Neural progenitor cell (in vitro differentiated cells): ENCODE data around the gene TMEM87B. TPM values are rescaled to one million over a fixed set of nuclear protein-coding genes. Genes with fewer than 3 reads are reported as not detected.

Experiments used
- DNase-seq: peaks from one replicate; pipeline ENCODE4 v3.0.0-alpha.2; 2016; ENCODE audit warnings: low spot score
- H2AFZ ChIP-seq: fragments of 200-600 bp; sonication (generic); replicated peaks from 2 replicates; pipeline ENCODE4 v1.6.1; 2016; ENCODE audit warnings: antibody characterized with exemption
- H3F3A ChIP-seq: fragments of 200-600 bp; sonication (generic); 2 replicates; pipeline ENCODE4 v1.6.1; 2016; ENCODE audit warnings: antibody characterized with exemption, low read depth
- H3K27ac ChIP-seq: fragments of 200-600 bp; sonication (generic); 2 replicates; pipeline ENCODE4 v1.5.1; 2016; ENCODE audit warnings: mild to moderate bottlenecking
- H3K27me3 ChIP-seq: fragments of 200-600 bp; sonication (generic); 2 replicates; pipeline ENCODE4 v1.6.1; 2016; ENCODE audit warnings: mild to moderate bottlenecking, moderate library complexity
- H3K36me3 ChIP-seq: fragments of 200-600 bp; sonication (generic); 2 replicates; pipeline ENCODE4 v1.5.1; 2016
- H3K4me1 ChIP-seq: fragments of 200-600 bp; sonication (generic); 2 replicates; pipeline ENCODE4 v1.6.1; 2016; ENCODE audit warnings: mixed run types
- H3K4me2 ChIP-seq: fragments of 200-600 bp; sonication (generic); 2 replicates; pipeline ENCODE4 v1.6.1; 2016
- H3K4me3 ChIP-seq: fragments of 200-600 bp; sonication (generic); 2 replicates; pipeline ENCODE4 v1.5.1; 2016
- H3K79me2 ChIP-seq: fragments of 200-600 bp; sonication (generic); 2 replicates; pipeline ENCODE4 v1.6.1; 2016; ENCODE audit warnings: low read depth
- H3K9ac ChIP-seq: fragments of 200-600 bp; sonication (generic); 2 replicates; pipeline ENCODE4 v1.6.1; 2016
- H3K9me3 ChIP-seq: fragments of 200-600 bp; sonication (generic); 2 replicates; pipeline ENCODE4 v1.5.1; 2016; ENCODE audit warnings: low read depth
- H4K20me1 ChIP-seq: fragments of 200-600 bp; sonication (generic); 2 replicates; pipeline ENCODE4 v1.6.1; 2016; ENCODE audit warnings: low read depth
- H3K27ac Mint-ChIP-seq: 3 replicates; pipeline ENCODE4 v1.8.0; 2021; ENCODE audit warnings: mixed read lengths
- H3K27me3 Mint-ChIP-seq: 2 replicates; pipeline ENCODE4 v1.8.0; 2022; ENCODE audit warnings: low read depth, mild to moderate bottlenecking, inconsistent platforms, moderate library complexity, mixed read lengths; ENCODE audit not compliant: insufficient read depth
- H3K36me3 Mint-ChIP-seq: 3 replicates; pipeline ENCODE4 v1.8.0; 2021; ENCODE audit warnings: mixed read lengths
- H3K4me1 Mint-ChIP-seq: 3 replicates; pipeline ENCODE4 v1.8.0; 2021; ENCODE audit warnings: mixed read lengths
- H3K4me3 Mint-ChIP-seq: 3 replicates; pipeline ENCODE4 v1.8.0; 2021; ENCODE audit warnings: mild to moderate bottlenecking, moderate library complexity, mixed read lengths
- H3K9me3 Mint-ChIP-seq: 3 replicates; pipeline ENCODE4 v1.8.0; 2020; ENCODE audit warnings: mixed read lengths
- EZH2 ChIP-seq: fragments of 200-600 bp; sonication (generic); IDR thresholded peaks from 2 replicates; pipeline ENCODE4 v1.6.1; 2017; ENCODE audit warnings: antibody characterized with exemption, mild to moderate bottlenecking, moderate library complexity
- EZH2phosphoT487 ChIP-seq: fragments of 200-600 bp; sonication (generic); IDR thresholded peaks from 2 replicates; pipeline ENCODE4 v1.6.1; 2017; ENCODE audit warnings: antibody characterized with exemption
- total RNA-seq: library from RNA; depleted of rRNA; stranded (reverse); fragments of >200 nt; gene quantifications from 2 replicates; pipeline ENCODE4 v1.2.3, GENCODE V29; 2015; ENCODE audit warnings: low replicate concordance
- TF ChIP-seq, protein P1 (sequence below): fragments of 200-600 bp; sonication (generic); IDR thresholded peaks from 2 replicates; pipeline ENCODE4 v1.5.1; 2017; ENCODE audit warnings: antibody characterized with exemption, mild to moderate bottlenecking

The TMEM87B gene
- total RNA-seq, 1 donor from 2014 or later: 34.4 TPM

DNA sequence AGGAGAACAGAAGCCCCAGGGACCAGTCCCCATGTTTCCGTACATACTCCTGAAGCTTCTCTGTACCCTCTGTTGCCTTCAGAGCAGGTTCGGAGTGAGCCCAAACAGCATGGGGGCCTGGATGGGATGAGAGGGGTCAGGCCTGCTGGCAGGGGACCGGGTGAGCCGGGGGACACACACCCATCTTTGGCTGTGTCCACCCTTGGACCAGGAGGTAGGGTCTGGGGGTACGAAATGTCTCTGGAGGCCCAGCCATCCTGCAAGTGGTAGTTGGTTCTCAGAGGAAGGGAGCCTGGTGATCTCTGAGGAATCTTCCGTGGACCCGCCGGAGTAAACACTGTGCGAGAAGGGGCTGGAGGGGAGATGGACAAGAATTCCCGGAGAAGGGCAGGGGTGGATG, 98.4 kb downstream of the TMEM87B start:
- Histone ChIP-seq H3K9me3 (no peaks in the 10 kb centered on the region), H3K9ac (no peak overlapping the region), H3K4me1 (peaks cover 16% of the 10 kb centered on the region), H3K79me2 (no peaks in the 10 kb centered on the region), H3K4me3 (no peak overlapping the region), H3K36me3 (no peaks in the 10 kb centered on the region), H3K27me3 (no peaks in the 10 kb centered on the region), H4K20me1 (no peaks in the 10 kb centered on the region), H2AFZ (no peak overlapping the region), H3F3A (no peaks in the 10 kb centered on the region), H3K4me2 (no peak overlapping the region), H3K27ac (no peak overlapping the region)
- Mint-ChIP-seq H3K36me3 (peaks cover 23% of the 10 kb centered on the region), H3K4me1 (peaks cover 24% of the 10 kb centered on the region), H3K27me3 (peaks cover 4% of the 10 kb centered on the region), H3K4me3 (no peak overlapping the region), H3K27ac (no peak overlapping the region), H3K9me3 (no peaks in the 10 kb centered on the region)
- DNase-seq: no peak
- TF ChIP-seq, protein P1, sequence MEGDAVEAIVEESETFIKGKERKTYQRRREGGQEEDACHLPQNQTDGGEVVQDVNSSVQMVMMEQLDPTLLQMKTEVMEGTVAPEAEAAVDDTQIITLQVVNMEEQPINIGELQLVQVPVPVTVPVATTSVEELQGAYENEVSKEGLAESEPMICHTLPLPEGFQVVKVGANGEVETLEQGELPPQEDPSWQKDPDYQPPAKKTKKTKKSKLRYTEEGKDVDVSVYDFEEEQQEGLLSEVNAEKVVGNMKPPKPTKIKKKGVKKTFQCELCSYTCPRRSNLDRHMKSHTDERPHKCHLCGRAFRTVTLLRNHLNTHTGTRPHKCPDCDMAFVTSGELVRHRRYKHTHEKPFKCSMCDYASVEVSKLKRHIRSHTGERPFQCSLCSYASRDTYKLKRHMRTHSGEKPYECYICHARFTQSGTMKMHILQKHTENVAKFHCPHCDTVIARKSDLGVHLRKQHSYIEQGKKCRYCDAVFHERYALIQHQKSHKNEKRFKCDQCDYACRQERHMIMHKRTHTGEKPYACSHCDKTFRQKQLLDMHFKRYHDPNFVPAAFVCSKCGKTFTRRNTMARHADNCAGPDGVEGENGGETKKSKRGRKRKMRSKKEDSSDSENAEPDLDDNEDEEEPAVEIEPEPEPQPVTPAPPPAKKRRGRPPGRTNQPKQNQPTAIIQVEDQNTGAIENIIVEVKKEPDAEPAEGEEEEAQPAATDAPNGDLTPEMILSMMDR: no peak
- TF ChIP-seq EZH2phosphoT487: no peak

DNA sequence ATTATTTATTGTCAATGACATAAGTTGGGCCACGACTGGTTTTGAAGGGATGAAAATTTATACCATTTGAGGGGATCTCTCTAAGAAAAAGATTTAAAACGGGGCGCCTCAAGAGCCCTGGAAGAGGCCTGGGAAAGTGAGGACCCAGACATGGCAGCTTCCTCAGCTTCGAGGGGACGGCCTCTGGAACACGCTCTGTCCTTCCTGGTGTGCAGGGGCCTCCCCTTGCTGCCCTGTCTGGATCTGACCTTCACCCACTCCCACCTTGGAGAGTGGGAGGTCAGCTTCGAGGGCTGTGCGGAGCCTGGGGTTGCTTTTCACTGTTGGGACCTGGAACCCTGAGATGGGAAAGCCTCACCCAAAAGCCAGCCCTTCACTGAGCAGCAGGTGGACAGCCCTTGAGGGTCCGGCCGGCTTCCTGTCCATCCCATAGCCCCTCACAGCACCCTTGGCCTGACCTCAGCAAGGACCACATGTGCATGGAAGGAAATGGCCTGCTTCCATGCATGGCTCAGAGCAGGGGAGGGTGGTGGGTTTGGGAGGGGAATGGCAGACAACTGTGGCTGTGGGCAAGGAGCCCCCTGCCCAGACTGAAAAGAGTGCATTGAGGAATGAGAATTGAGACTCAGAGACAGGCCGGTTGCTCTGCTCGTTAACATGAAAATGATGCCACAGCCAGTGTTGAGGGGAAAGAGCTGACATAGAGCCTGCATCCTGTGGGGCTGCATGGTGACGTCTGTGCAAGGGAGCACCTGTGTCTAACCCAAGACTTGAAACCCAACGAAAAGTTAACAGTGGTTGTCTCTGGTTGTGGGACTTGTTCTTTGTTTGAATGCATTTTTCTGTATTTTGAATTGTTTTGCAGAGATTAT, 99.4 kb downstream of the TMEM87B start:
- H3K27ac ChIP-seq: no peak overlapping the region
- H3K4me3 ChIP-seq: no peak overlapping the region
- H3K27ac Mint-ChIP-seq: peak overlapping the region; percentile 78
- H4K20me1 ChIP-seq: no peaks in the 10 kb centered on the region
- peaks cover 4% of the 10 kb centered on the region for H3K27me3 Mint-ChIP-seq
- DNase-seq: no peak
- H3K4me3 Mint-ChIP-seq: no peak overlapping the region
- H3F3A ChIP-seq: no peaks in the 10 kb centered on the region
- H3K36me3 Mint-ChIP-seq: peaks cover 23% of the 10 kb centered on the region
- H3K4me2 ChIP-seq: no peak overlapping the region
- no peaks in the 10 kb centered on the region for H3K79me2 ChIP-seq
- no peaks in the 10 kb centered on the region for H3K27me3 ChIP-seq
- no peaks in the 10 kb centered on the region for H3K36me3 ChIP-seq
- H3K4me1 Mint-ChIP-seq: peaks cover 19% of the 10 kb centered on the region
- no peak overlapping the region for H2AFZ ChIP-seq
- H3K9me3 Mint-ChIP-seq: peaks cover 2% of the 10 kb centered on the region
- no peak overlapping the region for H3K9ac ChIP-seq
- H3K4me1 ChIP-seq: peaks cover 16% of the 10 kb centered on the region
- no peaks in the 10 kb centered on the region for H3K9me3 ChIP-seq
- TF ChIP-seq, protein P1: no peak
- TF ChIP-seq EZH2phosphoT487: no peak
- no peak for TF ChIP-seq EZH2

DNA sequence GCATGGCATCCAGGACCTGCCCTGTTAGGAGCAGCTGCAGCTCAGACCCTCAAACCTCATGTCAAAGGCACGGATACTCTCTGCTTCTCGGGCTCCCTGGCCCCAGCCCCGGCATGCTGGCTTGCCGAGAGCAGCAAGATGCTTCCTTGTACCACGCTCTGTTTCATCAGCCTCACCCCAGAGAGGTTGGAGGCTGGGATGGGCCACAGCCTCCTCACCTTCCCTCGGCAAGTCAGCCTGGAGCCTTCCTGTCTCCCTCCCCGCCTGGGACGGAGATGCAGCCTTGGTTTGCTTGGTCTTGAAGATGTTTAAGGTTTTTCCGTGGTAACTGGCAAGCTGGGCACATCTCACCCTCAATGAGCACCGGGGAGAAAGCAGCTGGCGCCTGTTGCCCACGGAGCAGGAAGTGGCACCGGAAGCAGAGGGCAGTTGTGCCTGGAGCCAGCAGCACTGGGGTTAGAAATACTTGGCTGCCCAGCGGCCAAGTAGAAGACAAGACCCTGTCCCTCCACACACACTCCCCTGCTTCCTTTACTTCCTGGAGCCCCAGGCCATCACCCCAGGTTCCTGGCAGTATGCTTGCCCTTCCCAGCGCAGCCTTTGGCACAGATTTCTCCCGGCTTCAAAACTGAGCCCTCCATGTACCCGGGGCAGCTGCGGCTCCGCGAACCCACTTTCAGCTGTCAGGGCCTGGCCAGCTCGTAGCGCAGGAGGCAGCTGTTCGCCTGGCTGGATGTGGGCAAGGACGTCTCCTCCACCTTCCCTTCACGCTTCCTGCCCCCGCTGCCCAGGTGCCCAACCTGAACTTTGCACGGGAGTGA, 100.5 kb downstream of the TMEM87B start:
- DNase-seq: no peak
- Histone ChIP-seq H3K36me3 (no peaks in the 10 kb centered on the region), H4K20me1 (no peaks in the 10 kb centered on the region), H3F3A (no peaks in the 10 kb centered on the region), H3K27ac (peak overlapping the region; percentile 64), H3K9ac (no peak overlapping the region), H3K4me2 (no peak overlapping the region), H3K9me3 (no peaks in the 10 kb centered on the region), H3K4me3 (no peak overlapping the region), H3K79me2 (no peaks in the 10 kb centered on the region), H2AFZ (no peak overlapping the region), H3K27me3 (no peaks in the 10 kb centered on the region), H3K4me1 (peaks cover 8% of the 10 kb centered on the region)
- Mint-ChIP-seq H3K9me3 (peaks cover 2% of the 10 kb centered on the region), H3K36me3 (peaks cover 23% of the 10 kb centered on the region), H3K27ac (no peak overlapping the region), H3K27me3 (peaks cover 4% of the 10 kb centered on the region), H3K4me3 (no peak overlapping the region), H3K4me1 (peaks cover 11% of the 10 kb centered on the region)
- TF ChIP-seq EZH2: no peak
- TF ChIP-seq, protein P1: no peak
- TF ChIP-seq EZH2phosphoT487: no peak
